Measurements from ENCODE around the gene AMDHD1.

- TF ChIP-seq POLR2A (IDR thresholded peaks at IDR 0.05; ENCODE audit: extremely low read depth, insufficient read length), result no peak
- no peak for TF ChIP-seq CTCF (IDR thresholded peaks at IDR 0.05; ENCODE audit: low read depth, low read length)
Measured at GRCh38 chr12:95922231-95922630, 20.9 kb upstream of the AMDHD1 start.

Data from NB4 (cell line).